ENCODE data around the gene TMEM132D. TPM values are rescaled to one million over a fixed set of nuclear protein-coding genes. Genes with fewer than 3 reads are reported as not detected.

Gene TMEM132D
- total RNA-seq, 1 experiment from 2014 or later, result not detected

DNA sequence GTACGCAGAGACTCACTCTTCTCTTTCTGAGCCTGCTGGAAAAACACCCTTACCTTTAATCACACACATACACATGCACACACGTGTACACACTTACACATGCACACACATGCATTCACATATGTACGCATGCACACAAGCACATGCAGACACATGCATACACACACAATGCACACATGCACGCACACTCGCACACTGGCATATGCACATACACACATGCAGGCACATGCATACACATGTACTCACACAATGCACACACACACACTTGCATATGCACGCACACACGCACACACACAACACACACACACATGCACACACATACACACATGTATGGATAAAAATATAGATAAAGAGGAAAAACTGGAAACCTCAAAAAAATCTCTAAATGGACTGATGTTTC lies 801.6 kb downstream of the TMEM132D start:
- CTCF ChIA-PET, result no interaction called here

DNA sequence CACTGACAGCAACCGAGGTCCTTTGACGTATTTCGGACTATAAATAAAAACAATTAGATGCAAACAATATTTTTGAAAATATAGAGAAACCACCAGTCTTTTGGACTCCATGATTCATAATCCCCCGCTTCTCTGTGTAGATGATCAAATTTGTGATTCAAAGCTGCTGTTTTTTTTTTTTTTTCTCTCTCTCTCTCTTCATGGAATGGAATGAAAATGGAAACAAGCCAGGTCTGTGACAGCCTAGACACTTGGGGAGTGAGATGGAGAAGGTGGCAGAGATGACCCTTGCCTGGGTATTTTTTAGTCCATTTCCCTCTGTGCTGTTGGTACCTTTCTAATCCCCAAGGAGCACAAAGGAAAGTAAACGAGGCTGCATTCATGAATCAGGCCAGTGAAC lies 802.0 kb downstream of the TMEM132D start:
- no peak for TF ChIP-seq TCF7L2 (IDR thresholded peaks at IDR 0.05; ENCODE audit: low read depth, low read length)
- TF ChIP-seq, protein P1, sequence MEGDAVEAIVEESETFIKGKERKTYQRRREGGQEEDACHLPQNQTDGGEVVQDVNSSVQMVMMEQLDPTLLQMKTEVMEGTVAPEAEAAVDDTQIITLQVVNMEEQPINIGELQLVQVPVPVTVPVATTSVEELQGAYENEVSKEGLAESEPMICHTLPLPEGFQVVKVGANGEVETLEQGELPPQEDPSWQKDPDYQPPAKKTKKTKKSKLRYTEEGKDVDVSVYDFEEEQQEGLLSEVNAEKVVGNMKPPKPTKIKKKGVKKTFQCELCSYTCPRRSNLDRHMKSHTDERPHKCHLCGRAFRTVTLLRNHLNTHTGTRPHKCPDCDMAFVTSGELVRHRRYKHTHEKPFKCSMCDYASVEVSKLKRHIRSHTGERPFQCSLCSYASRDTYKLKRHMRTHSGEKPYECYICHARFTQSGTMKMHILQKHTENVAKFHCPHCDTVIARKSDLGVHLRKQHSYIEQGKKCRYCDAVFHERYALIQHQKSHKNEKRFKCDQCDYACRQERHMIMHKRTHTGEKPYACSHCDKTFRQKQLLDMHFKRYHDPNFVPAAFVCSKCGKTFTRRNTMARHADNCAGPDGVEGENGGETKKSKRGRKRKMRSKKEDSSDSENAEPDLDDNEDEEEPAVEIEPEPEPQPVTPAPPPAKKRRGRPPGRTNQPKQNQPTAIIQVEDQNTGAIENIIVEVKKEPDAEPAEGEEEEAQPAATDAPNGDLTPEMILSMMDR (IDR thresholded peaks at IDR 0.05), result no peak
- no peak for TF ChIP-seq POLR2AphosphoS5 (IDR thresholded peaks at IDR 0.05; ENCODE audit: low read depth, low read length)
- DNase-seq (ENCODE audit: low read depth, low spot score), result no peak
- H3K27ac ChIP-seq (ENCODE audit: low read length), result no peak overlapping the region
- no peak overlapping the region for H3K4me3 ChIP-seq (ENCODE audit: low read depth in 2 of 2, low read length in 2 of 2)
- no peak for ATAC-seq
- no TSS peak for BruUV-seq (replicated peaks)
- intact Hi-C loops (cut with micrococcal nuclease; ENCODE audit: unreplicated experiment) (no loop called here), in situ Hi-C loops (cut with HindIII; ENCODE audit: low pct_unique_long_range_greater_than_20kb, low sequenced_read_pairs) (no loop called here)
- ChIA-PET CTCF (no interaction called here), POLR2A (no interaction called here)
- no peaks in the 10 kb centered on the region for H3K27me3 ChIP-seq (ENCODE audit: control insufficient read depth, insufficient read depth, low read length)
- no peaks in the 10 kb centered on the region for H3K4me1 ChIP-seq (ENCODE audit: control insufficient read depth, insufficient read depth, low read length)
- no peaks in the 10 kb centered on the region for H3K9me3 ChIP-seq (ENCODE audit: control insufficient read depth, insufficient read depth, low read depth, low read length)
- H3K36me3 ChIP-seq (ENCODE audit: control insufficient read depth, insufficient read depth, low read length), result no peaks in the 10 kb centered on the region

More for the DNA sequence above, 801.6 kb downstream of the TMEM132D start:
- Histone ChIP-seq H3K4me1 (ENCODE audit: control insufficient read depth, insufficient read depth, low read length) (no peaks in the 10 kb centered on the region), H3K36me3 (ENCODE audit: control insufficient read depth, insufficient read depth, low read length) (no peaks in the 10 kb centered on the region), H3K27me3 (ENCODE audit: control insufficient read depth, insufficient read depth, low read length) (no peaks in the 10 kb centered on the region), H3K9me3 (ENCODE audit: control insufficient read depth, insufficient read depth, low read depth, low read length) (no peaks in the 10 kb centered on the region), H3K27ac (ENCODE audit: low read length) (no peak overlapping the region), H3K4me3 (ENCODE audit: low read depth in 2 of 2, low read length in 2 of 2) (no peak overlapping the region)
- ATAC-seq, result no peak
- BruUV-seq (replicated peaks), result no TSS peak
- in situ Hi-C loops (cut with HindIII; ENCODE audit: low pct_unique_long_range_greater_than_20kb, low sequenced_read_pairs) (no loop called here), intact Hi-C loops (cut with micrococcal nuclease; ENCODE audit: unreplicated experiment) (no loop called here)
- no peak for DNase-seq (ENCODE audit: low read depth, low spot score)
- TF ChIP-seq, protein P1 (IDR thresholded peaks at IDR 0.05), result no peak
- TF ChIP-seq POLR2AphosphoS5 (IDR thresholded peaks at IDR 0.05; ENCODE audit: low read depth, low read length), result no peak
- TF ChIP-seq TCF7L2 (IDR thresholded peaks at IDR 0.05; ENCODE audit: low read depth, low read length), result no peak
- TF ChIP-seq, protein P2, sequence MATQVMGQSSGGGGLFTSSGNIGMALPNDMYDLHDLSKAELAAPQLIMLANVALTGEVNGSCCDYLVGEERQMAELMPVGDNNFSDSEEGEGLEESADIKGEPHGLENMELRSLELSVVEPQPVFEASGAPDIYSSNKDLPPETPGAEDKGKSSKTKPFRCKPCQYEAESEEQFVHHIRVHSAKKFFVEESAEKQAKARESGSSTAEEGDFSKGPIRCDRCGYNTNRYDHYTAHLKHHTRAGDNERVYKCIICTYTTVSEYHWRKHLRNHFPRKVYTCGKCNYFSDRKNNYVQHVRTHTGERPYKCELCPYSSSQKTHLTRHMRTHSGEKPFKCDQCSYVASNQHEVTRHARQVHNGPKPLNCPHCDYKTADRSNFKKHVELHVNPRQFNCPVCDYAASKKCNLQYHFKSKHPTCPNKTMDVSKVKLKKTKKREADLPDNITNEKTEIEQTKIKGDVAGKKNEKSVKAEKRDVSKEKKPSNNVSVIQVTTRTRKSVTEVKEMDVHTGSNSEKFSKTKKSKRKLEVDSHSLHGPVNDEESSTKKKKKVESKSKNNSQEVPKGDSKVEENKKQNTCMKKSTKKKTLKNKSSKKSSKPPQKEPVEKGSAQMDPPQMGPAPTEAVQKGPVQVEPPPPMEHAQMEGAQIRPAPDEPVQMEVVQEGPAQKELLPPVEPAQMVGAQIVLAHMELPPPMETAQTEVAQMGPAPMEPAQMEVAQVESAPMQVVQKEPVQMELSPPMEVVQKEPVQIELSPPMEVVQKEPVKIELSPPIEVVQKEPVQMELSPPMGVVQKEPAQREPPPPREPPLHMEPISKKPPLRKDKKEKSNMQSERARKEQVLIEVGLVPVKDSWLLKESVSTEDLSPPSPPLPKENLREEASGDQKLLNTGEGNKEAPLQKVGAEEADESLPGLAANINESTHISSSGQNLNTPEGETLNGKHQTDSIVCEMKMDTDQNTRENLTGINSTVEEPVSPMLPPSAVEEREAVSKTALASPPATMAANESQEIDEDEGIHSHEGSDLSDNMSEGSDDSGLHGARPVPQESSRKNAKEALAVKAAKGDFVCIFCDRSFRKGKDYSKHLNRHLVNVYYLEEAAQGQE (IDR thresholded peaks at IDR 0.05; ENCODE audit: insufficient read depth in 1 of 2, low read depth in 2 of 2, low read length in 1 of 2), result no peak
- no peak for TF ChIP-seq SIN3A (IDR thresholded peaks at IDR 0.05; ENCODE audit: borderline replicate concordance, insufficient read depth, low read depth, low read length)
- POLR2A ChIA-PET, result no interaction called here
